Spleen (tissue), 11 donors: Measurements from ENCODE around the gene TAS1R3. TPM values are rescaled to one million over a fixed set of nuclear protein-coding genes. Genes with fewer than 3 reads are reported as not detected.

ENCODE experiments used
- DNase-seq: peaks from one replicate; pipeline ENCODE4 v3.0.0-alpha.2; 2020
- H3K27ac ChIP-seq, 8 donors: fragments of 200-600 bp; sonication (generic) in 7 of 8; 1 replicate in 4 of 8; 2 replicates in 4 of 8; pipeline versions ENCODE4 v1.5.0 to v1.8.0; 2016 to 2021; ENCODE audit warnings: inconsistent platforms in 4 of 8, mild to moderate bottlenecking in 4 of 8, moderate library complexity in 1 of 8
- H3K27me3 ChIP-seq, 7 donors: fragments of 200-600 bp; sonication (generic) in 6 of 7; replicated peaks in 1 of 7; 1 replicate in 4 of 7; 2 replicates in 3 of 7; pipeline versions ENCODE4 v1.5.0 to v1.8.0; 2016 to 2021; ENCODE audit warnings: inconsistent platforms in 3 of 7, mild to moderate bottlenecking in 1 of 7
- H3K36me3 ChIP-seq, 6 donors: fragments of 200-600 bp; sonication (generic) in 5 of 6; 1 replicate in 4 of 6; 2 replicates in 2 of 6; pipeline versions ENCODE4 v1.5.0 to v1.8.0; 2016 to 2021; ENCODE audit warnings: inconsistent platforms in 2 of 6
- H3K4me1 ChIP-seq, 6 donors: fragments of 200-600 bp; sonication (generic) in 5 of 6; 1 replicate in 3 of 6; 2 replicates in 3 of 6; pipeline versions ENCODE4 v1.5.0 to v1.8.0; 2016 to 2021; ENCODE audit warnings: inconsistent platforms in 3 of 6
- H3K4me3 ChIP-seq, 8 donors: fragments of 200-600 bp; sonication (generic) in 7 of 8; 1 replicate in 4 of 8; 2 replicates in 4 of 8; pipeline versions ENCODE4 v1.5.0 to v1.8.0; 2016 to 2021; ENCODE audit warnings: inconsistent platforms in 4 of 8, mild to moderate bottlenecking in 4 of 8, moderate library complexity in 2 of 8
- H3K9me3 ChIP-seq, 8 donors: fragments of 200-600 bp; sonication (generic) in 7 of 8; 1 replicate in 4 of 8; 2 replicates in 4 of 8; pipeline versions ENCODE4 v1.5.0 to v1.8.0; 2016 to 2021; ENCODE audit warnings: inconsistent platforms in 4 of 8
- CTCF ChIP-seq, 11 experiments: fragments of 200-600 bp in 7 of 11; fragments of 450-650 bp in 4 of 11; sonication (generic) in 4 of 11; IDR thresholded peaks in 8 of 11; conservative IDR thresholded peaks in 3 of 11; 1 replicate in 7 of 11; 2 replicates in 4 of 11; pipeline versions ENCODE4 v1.4.0 to v1.8.0; 2016 to 2021; ENCODE audit warnings: antibody characterized with exemption in 11 of 11, inconsistent platforms in 4 of 11, mild to moderate bottlenecking in 1 of 11
- POLR2A ChIP-seq, 3 donors: fragments of 450-650 bp; IDR thresholded peaks; one replicate each; pipeline ENCODE4 v1.5.1; 2017; ENCODE audit warnings: antibody characterized with exemption in 3 of 3, mild to moderate bottlenecking in 1 of 3
- POLR2AphosphoS5 ChIP-seq, 3 donors: sonication (generic); formaldehyde crosslinking; IDR thresholded peaks; one replicate each; pipeline ENCODE4 v1.5.1; 2017; ENCODE audit warnings: antibody characterized with exemption in 3 of 3
- WGBS, 5 donors: extraction: QIAGEN DNeasy Blood & Tissue Kit in 3 of 5; methylation state at CpG; one replicate each; pipeline versions ENCODE4 v1.1.5 to v1.1.7; 2013 to 2018; 5-methylcytosine and 5-hydroxymethylcytosine counted together
- intact Hi-C: fragments of 100-400 bp; cut with DNase I; formaldehyde crosslinking; loops from one replicate; pipeline ENCODE4 v1.15.0; 2023; ENCODE audit warnings: low total_unique reads
- polyA plus RNA-seq, 3 donors: library from polyadenylated mRNA; stranded (reverse); fragments of 200-250 nt; gene quantifications; one replicate each; pipeline ENCODE4 v1.2.1, GENCODE V29; 2013
- total RNA-seq, 7 donors: library from RNA; depleted of rRNA in 3 of 7; stranded (reverse); fragments of >200 nt in 3 of 7; fragmentation: NEBNext Ultra II Directional in 4 of 7; extraction: Animal tissue kit (Norgen Biotek cat#: 25700) in 4 of 7; gene quantifications; one replicate each; pipeline versions ENCODE4 v1.1.0 to v1.2.1, GENCODE V29; 2016 to 2021
- donor health status: healthy with polysubstance abuse.
- donor health status: DM: no; HTN: no; CAD: no; lungs with moderate emphysema.
- donor health status: DM: no; HTN: no; CAD: no.
- donor health status: Bipolar disorder and iron deficiency.
- donor health status: healthy.
- donor health status: DM: no; HTN: no; CAD: no.
- donor health status: DM: yes; HTN: yes; CAD: no.

Gene TAS1R3
- total and polyA plus RNA-seq, 10 donors = 0.23 to 5.9 (median 2.2) TPM

GRCh38 chr1:1336931-1337792 is 6.1 kb downstream of the TAS1R3 start:
- Histone ChIP-seq H3K27ac (no peak overlapping the region), H3K9me3 (no peaks in the 10 kb centered on the region), H3K36me3 (peaks cover 0 to 64% (median 19%) of the 10 kb centered on the region in 6 donors), H3K27me3 (no peaks in the 10 kb centered on the region), H3K4me3 (no peak overlapping the region), H3K4me1 (peaks cover 0 to 19% (median 4%) of the 10 kb centered on the region in 6 donors)
- WGBS, 5 donors = 93 to 98% (median 96%) methylated on average over 25 to 32 of the region's 32 CpGs
- no peak for TF ChIP-seq POLR2AphosphoS5 (IDR thresholded peaks at IDR 0.05)
- TF ChIP-seq POLR2A (IDR thresholded peaks at IDR 0.05) = no peak
- no peak for TF ChIP-seq CTCF (IDR thresholded peaks at IDR 0.05 in 8 of 11, conservative IDR thresholded peaks at IDR 0.05 in 3 of 11)
- no peak for DNase-seq
- intact Hi-C loops = no loop called here

GRCh38 chr1:1337793-1338147 is 6.7 kb downstream of the TAS1R3 start:
- Histone ChIP-seq H3K27me3 (no peaks in the 10 kb centered on the region), H3K27ac (no peak overlapping the region), H3K9me3 (no peaks in the 10 kb centered on the region), H3K36me3 (peaks cover 0 to 67% (median 19%) of the 10 kb centered on the region in 6 donors), H3K4me3 (no peak overlapping the region), H3K4me1 (peaks cover 0 to 19% (median 4%) of the 10 kb centered on the region in 6 donors)
- TF ChIP-seq POLR2A (IDR thresholded peaks at IDR 0.05) (no peak), POLR2AphosphoS5 (IDR thresholded peaks at IDR 0.05) (no peak), CTCF (IDR thresholded peaks at IDR 0.05 in 8 of 11, conservative IDR thresholded peaks at IDR 0.05 in 3 of 11) (no peak)
- WGBS, 5 donors = 82 to 95% (median 91%) methylated on average over 14 to 18 of the region's 18 CpGs
- intact Hi-C loops = no loop called here
- DNase-seq = no peak

GRCh38 chr1:1338278-1338677 is 7.2 kb downstream of the TAS1R3 start:
- H3K9me3 ChIP-seq = no peaks in the 10 kb centered on the region
- intact Hi-C loops = no loop called here
- no peak for DNase-seq
- H3K27me3 ChIP-seq = no peaks in the 10 kb centered on the region
- peaks cover 0 to 19% (median 4%) of the 10 kb centered on the region in 6 donors for H3K4me1 ChIP-seq
- no peak overlapping the region for H3K27ac ChIP-seq
- TF ChIP-seq POLR2A (IDR thresholded peaks at IDR 0.05) (no peak), CTCF (IDR thresholded peaks at IDR 0.05 in 8 of 11, conservative IDR thresholded peaks at IDR 0.05 in 3 of 11) (no peak), POLR2AphosphoS5 (IDR thresholded peaks at IDR 0.05) (no peak)
- 92 to 97% (median 96%) methylated on average over 4 to 36 of the region's 36 CpGs for WGBS, 5 donors
- H3K4me3 ChIP-seq = no peak overlapping the region
- peaks cover 0 to 67% (median 19%) of the 10 kb centered on the region in 6 donors for H3K36me3 ChIP-seq

- Histone ChIP-seq H3K27ac (no peak overlapping the region), H3K27me3 (no peaks in the 10 kb centered on the region), H3K4me3 (no peak overlapping the region), H3K4me1 (peaks cover 0 to 16% (median 5%) of the 10 kb centered on the region in 6 donors), H3K36me3 (peaks cover 0 to 67% (median 19%) of the 10 kb centered on the region in 6 donors), H3K9me3 (no peaks in the 10 kb centered on the region)
- no peak for TF ChIP-seq POLR2AphosphoS5 (IDR thresholded peaks at IDR 0.05)
- TF ChIP-seq POLR2A (IDR thresholded peaks at IDR 0.05) = no peak
- no peak for TF ChIP-seq CTCF (IDR thresholded peaks at IDR 0.05 in 8 of 11, conservative IDR thresholded peaks at IDR 0.05 in 3 of 11)
- WGBS, 5 donors = 87 to 96% (median 90%) methylated on average over 15 to 23 of the region's 23 CpGs
- intact Hi-C loops = no loop called here
- no peak for DNase-seq
Measured at GRCh38 chr1:1340185-1340584, 9.1 kb downstream of the TAS1R3 start.
